NCI-H128 (cell line): Measurements from ENCODE around the gene C11orf98.
"Not testable (repeated sequence)": the region's sequence is repeated elsewhere in the genome, so short reads cannot be mapped to it uniquely, and the experiment has no call there.

ENCODE experiments used
- DNase-seq: peaks from one replicate; lab custom pipeline; 2025; ENCODE audit not compliant: unreplicated experiment; lab: John Stamatoyannopoulos, UW

C11orf98 gene

DNA sequence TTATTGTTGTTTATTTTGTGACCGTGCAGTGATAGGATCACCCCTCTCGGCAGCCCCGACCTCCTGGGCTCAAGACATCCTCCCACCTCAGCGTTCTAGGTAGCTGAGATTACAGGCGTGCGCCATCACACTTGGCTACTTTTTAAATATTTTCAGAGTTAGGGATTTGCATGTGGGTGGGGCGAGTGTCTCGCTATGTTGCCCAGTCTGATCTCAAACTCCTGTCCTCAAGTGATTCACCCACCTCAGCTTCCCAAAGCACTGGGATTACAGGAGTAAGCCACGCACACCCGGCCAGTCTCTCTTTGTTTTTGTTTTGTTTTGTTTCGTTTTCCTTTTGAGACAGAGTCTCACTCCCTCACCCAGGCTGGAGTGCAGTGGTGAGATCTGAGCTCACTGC, 10.7 kb downstream of the C11orf98 start:
- DNase-seq: no peak

- DNase-seq: no peak
Observed at GRCh38 chr11:62652161-62653006, 12.6 kb downstream of the C11orf98 start.

- DNase-seq: not testable (repeated sequence)
Observed at GRCh38 chr11:62650283-62650682, 14.7 kb downstream of the C11orf98 start.

GRCh38 chr11:62649486-62649885, 15.5 kb downstream of the C11orf98 start:
- no peak for DNase-seq

DNA sequence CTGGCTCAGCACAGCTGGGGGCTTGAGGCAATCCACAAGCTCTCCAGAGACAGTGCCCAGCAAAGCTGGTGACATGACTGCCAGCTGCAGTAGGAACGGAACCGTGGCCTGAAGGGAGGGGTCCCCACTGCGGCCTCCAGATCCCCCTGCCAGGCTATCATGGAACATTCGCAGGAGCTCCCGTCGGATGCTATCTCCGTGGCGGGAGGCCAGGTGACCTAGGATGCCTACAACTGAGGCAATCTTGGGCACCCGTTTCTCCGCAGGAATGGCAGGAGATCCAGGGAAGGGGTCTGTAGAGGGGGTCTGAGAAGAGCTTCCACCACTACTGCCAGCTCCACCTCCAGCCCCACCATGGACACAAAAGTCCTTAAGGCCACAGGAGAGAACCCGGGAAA, 16.0 kb downstream of the C11orf98 start:
- DNase-seq: no peak

GRCh38 chr11:62648185-62648966, 16.6 kb downstream of the C11orf98 start:
- no peak for DNase-seq

GRCh38 chr11:62647609-62648005, 17.4 kb downstream of the C11orf98 start:
- no peak for DNase-seq

GRCh38 chr11:62646825-62647608, 18.0 kb downstream of the C11orf98 start:
- DNase-seq: no peak

DNA sequence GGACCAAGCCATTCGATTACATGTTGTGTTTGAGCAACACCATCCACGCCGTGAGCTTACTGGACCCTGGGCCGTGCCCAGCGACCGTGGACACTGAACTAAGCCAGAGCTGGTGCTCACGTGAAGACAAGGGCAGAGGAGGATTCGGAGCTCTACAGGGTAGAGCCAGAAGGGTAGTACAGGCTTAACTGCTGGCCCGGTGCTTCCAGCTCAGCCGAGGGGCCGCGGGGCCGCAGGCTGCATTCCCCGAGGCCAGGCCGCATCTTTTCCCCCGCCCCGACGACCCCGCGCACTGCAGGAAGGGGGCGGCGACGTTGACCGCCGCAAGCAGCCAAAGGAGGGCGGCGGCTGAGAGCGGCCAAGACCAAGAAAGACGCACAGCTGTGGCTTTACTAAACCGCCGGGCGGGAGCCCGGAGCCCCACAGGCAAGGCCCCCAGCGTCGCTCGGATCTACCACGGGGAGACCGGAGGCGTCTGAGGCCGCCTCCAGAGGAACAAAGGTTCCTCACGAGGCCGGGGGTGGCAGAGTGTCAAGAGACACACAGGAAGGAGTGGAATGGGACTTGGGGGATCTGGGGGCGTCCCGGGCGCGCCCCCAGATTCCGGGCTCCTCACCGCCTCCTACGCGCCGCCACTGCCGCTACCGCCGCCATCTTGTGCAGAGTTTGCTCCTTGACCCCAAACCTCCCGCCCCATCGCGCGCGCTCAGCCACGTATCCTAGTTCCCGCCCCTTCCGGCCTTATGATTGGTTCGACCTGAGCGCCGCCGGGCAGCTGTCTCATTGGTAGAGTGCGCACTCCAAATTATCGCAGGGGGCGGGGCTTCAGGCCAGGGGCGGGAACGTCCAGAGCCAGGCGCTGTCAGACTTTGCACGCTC, 18.8 kb downstream of the C11orf98 start, which contains the start of gene GANAB:
TSS of gene GANAB (minus strand) at position 668 of the 879 bp plus-strand sequence. CDS start at position 654, 14 bp downstream.
- DNase-seq: peak; percentile 98

- DNase-seq: no peak
Observed at GRCh38 chr11:62645671-62645945, 19.4 kb downstream of the C11orf98 start.

DNA sequence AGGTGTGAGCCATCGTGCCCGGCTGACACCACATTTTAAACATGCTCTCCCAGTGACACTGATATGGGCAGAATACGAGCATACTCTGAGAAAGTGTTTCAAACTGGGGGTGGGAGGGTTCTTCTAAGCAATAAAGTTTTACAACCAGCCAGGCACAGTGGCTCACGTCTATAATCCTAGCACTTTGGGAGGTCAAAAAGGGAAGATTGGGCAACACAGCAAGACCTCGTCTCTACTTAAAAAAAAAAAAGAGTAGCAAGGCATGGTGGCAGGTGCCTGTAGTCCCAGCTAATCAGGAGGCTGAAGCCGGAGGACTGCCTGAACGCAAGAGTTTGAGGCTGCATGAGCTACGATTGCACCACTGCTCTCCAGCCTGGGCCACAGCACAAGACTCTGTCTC, 20.8 kb downstream of the C11orf98 start:
- no peak for DNase-seq

DNA sequence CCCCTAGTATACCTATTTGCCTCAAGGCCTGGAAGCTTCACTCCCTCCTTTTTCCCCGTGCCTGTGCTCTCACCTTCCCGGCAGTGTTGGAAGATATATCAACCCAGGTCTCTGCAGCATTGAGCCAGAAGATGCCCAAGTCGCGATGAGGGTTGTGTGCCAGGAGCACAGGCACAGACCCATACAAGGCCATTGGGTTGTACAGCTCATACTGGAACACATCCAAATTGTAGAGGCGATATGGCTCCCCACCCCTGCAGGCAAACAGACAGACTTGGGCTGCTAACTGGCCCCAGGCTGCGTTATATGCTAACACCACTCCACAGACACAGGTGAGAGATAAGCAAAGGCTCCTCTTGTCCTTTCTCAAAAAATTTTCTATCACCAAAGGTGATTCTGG, 32.5 kb downstream of the C11orf98 start:
- no peak for DNase-seq

DNA sequence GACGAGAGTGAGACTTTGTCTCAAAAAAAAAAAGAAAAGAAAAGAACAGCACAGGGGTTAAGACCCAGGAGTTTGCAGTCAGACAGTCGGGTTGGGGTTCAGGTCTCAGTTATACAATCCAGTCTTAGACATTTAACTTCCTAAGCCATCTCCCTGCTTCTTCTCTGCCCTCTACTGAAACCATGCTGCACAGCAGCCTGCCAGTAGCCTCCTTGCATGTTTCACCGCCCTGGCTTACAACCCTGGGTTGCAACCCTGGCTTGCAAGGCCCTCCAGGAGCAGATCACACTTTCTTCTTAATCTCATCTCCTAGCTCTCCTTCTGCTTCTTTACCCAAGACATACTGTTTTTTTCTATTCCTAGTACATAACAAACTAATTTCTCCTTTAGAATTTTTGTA, 37.3 kb downstream of the C11orf98 start:
- no peak for DNase-seq

- DNase-seq: no peak
Observed at GRCh38 chr11:62622476-62623089, 42.4 kb downstream of the C11orf98 start.

- peak; percentile 95 for DNase-seq
Observed at GRCh38 chr11:62621567-62622470, 43.2 kb downstream of the C11orf98 start, which contains the start of gene B3GAT3. Gene B3GAT3 (minus strand): TSS chr11:62621986. CDS start chr11:62621947, 39 bp downstream.

DNA sequence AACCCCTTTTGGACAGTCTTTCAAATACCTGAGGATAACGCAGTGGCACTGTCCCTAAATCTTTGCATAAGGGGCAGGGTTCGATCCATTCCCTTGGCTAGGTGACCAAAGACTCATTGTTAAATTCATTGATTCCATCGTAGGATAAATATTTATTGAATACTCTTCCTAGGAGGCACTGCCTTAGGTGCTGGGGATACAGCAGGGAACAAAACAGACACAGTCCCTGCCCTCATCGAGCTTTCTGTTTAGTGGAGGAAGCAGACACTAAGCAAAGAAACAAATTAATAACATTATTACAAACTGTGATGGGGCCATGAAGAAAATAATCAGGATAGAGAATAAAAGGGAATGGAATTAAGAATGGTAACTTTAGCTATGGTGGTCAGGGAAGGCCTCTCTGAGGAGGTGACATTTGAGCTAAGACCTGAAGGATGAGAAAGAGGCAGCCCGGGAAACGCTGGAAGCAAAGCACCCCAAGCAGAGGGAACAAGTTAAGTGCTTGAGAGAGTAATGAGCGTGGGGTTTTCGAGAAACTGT, 43.9 kb downstream of the C11orf98 start:
- no peak for DNase-seq

- not testable (repeated sequence) for DNase-seq
Observed at GRCh38 chr11:62616957-62617356, 48.1 kb downstream of the C11orf98 start.

GRCh38 chr11:62615521-62615920, 49.5 kb downstream of the C11orf98 start:
- DNase-seq: no peak

- no peak for DNase-seq
Observed at GRCh38 chr11:62614275-62614674, 50.7 kb downstream of the C11orf98 start.
